Right atrium auricular region (tissue), 2 donors: ENCODE measurements around the gene HORMAD2. TPM values are rescaled to one million over a fixed set of nuclear protein-coding genes. Genes with fewer than 3 reads are reported as not detected.
"Not testable (repeated sequence)": the region's sequence is repeated elsewhere in the genome, so short reads cannot be mapped to it uniquely, and the experiment has no call there.

Source experiments
- DNase-seq: peaks from one replicate; pipeline ENCODE4 v3.0.0-alpha.2; 2019; ENCODE audit warnings: low spot score
- H3K27ac ChIP-seq, 2 donors: fragments of 200-600 bp; sonication (generic); 1 replicate in 1 of 2; 2 replicates in 1 of 2; pipeline ENCODE4 v1.5.1; 2016 to 2019
- H3K27me3 ChIP-seq, 2 donors: fragments of 200-600 bp; sonication (generic); one replicate each; pipeline versions ENCODE4 v1.5.1 to v1.6.0; 2017 to 2019
- H3K36me3 ChIP-seq: fragments of 200-600 bp; sonication (generic); one replicate; pipeline ENCODE4 v1.5.1; 2016
- H3K4me1 ChIP-seq, 2 donors: fragments of 200-600 bp; sonication (generic); one replicate each; pipeline versions ENCODE4 v1.5.1 to v1.6.0; 2017 to 2019
- H3K4me3 ChIP-seq, 2 donors: fragments of 200-600 bp; sonication (generic); 1 replicate in 1 of 2; 2 replicates in 1 of 2; pipeline ENCODE4 v1.5.1; 2017 to 2019; ENCODE audit warnings: mild to moderate bottlenecking in 1 of 2, moderate library complexity in 1 of 2
- H3K9me3 ChIP-seq, 2 donors: fragments of 200-600 bp; sonication (generic); one replicate each; pipeline ENCODE4 v1.5.1; 2019
- CTCF ChIP-seq, 2 donors: fragments of 200-600 bp; sonication (generic); IDR thresholded peaks; one replicate each; pipeline ENCODE4 v1.5.1; 2019; ENCODE audit warnings: antibody characterized with exemption in 2 of 2
- total RNA-seq, 2 donors: library from RNA; depleted of rRNA; stranded (reverse); fragments of >200 nt; gene quantifications; one replicate each; pipeline ENCODE4 v1.1.0, GENCODE V29; 2016

The HORMAD2 gene
- total RNA-seq, 2 donors from 2014 or later, result not detected

GRCh38 chr22:30196880-30197336 is 116.6 kb downstream of the HORMAD2 start:
- no peaks in the 10 kb centered on the region for H3K27me3 ChIP-seq
- DNase-seq, result no peak
- H3K4me3 ChIP-seq, result no peak overlapping the region
- peaks cover 0 to 22% of the 10 kb centered on the region in 2 donors for H3K4me1 ChIP-seq
- no peaks in the 10 kb centered on the region for H3K36me3 ChIP-seq
- no peak for TF ChIP-seq CTCF (IDR thresholded peaks at IDR 0.05)
- no peaks in the 10 kb centered on the region for H3K9me3 ChIP-seq
- peak overlapping the region; percentile 69 to 71 for H3K27ac ChIP-seq

- TF ChIP-seq CTCF (IDR thresholded peaks at IDR 0.05), result no peak
- Histone ChIP-seq H3K4me3 (no peak overlapping the region), H3K36me3 (no peaks in the 10 kb centered on the region), H3K27ac (peak overlapping the region; percentile 69 to 71), H3K4me1 (peaks cover 0 to 22% of the 10 kb centered on the region in 2 donors), H3K9me3 (no peaks in the 10 kb centered on the region), H3K27me3 (no peaks in the 10 kb centered on the region)
- no peak for DNase-seq
Observed at GRCh38 chr22:30197389-30197788, 117.1 kb downstream of the HORMAD2 start.

- no peak for TF ChIP-seq CTCF (IDR thresholded peaks at IDR 0.05)
- no peaks in the 10 kb centered on the region for H3K27me3 ChIP-seq
- no peaks in the 10 kb centered on the region for H3K9me3 ChIP-seq
- no peak overlapping the region for H3K27ac ChIP-seq
- no peak overlapping the region for H3K4me3 ChIP-seq
- DNase-seq, result no peak
- H3K4me1 ChIP-seq, result peaks cover 0 to 22% of the 10 kb centered on the region in 2 donors
- no peaks in the 10 kb centered on the region for H3K36me3 ChIP-seq
Observed at GRCh38 chr22:30198152-30198825, 118.0 kb downstream of the HORMAD2 start.

- no peak for TF ChIP-seq CTCF (IDR thresholded peaks at IDR 0.05)
- Histone ChIP-seq H3K36me3 (no peaks in the 10 kb centered on the region), H3K27me3 (no peaks in the 10 kb centered on the region), H3K27ac (no peak overlapping the region), H3K4me3 (no peak overlapping the region), H3K9me3 (no peaks in the 10 kb centered on the region), H3K4me1 (peaks cover 0 to 22% of the 10 kb centered on the region in 2 donors)
- DNase-seq, result no peak
Observed at GRCh38 chr22:30198921-30199320, 118.7 kb downstream of the HORMAD2 start.

- not testable (repeated sequence) for H3K27me3 ChIP-seq
Observed at GRCh38 chr22:30200905-30201304, 120.6 kb downstream of the HORMAD2 start.

GRCh38 chr22:30201945-30202344 is 121.7 kb downstream of the HORMAD2 start:
- Histone ChIP-seq H3K9me3 (no peaks in the 10 kb centered on the region), H3K27ac (peak overlapping the region in 1 of 2 donors; percentile 67), H3K4me3 (no peak overlapping the region), H3K27me3 (no peaks in the 10 kb centered on the region), H3K36me3 (no peaks in the 10 kb centered on the region), H3K4me1 (peaks cover 0 to 25% of the 10 kb centered on the region in 2 donors)
- DNase-seq, result no peak
- no peak for TF ChIP-seq CTCF (IDR thresholded peaks at IDR 0.05)

More at GRCh38 chr22:30200905-30201304, 120.6 kb downstream of the HORMAD2 start:
- peaks cover 0 to 25% of the 10 kb centered on the region in 2 donors for H3K4me1 ChIP-seq
- H3K36me3 ChIP-seq, H3K4me3 ChIP-seq, DNase-seq, H3K27ac ChIP-seq, H3K9me3 ChIP-seq: not testable (repeated sequence)
